Frontal cortex (tissue), 4 donors: ENCODE measurements around the gene COL4A6. TPM values are rescaled to one million over a fixed set of nuclear protein-coding genes. Genes with fewer than 3 reads are reported as not detected.

Source experiments
- DNase-seq, 2 donors: peaks; one replicate each; pipeline ENCODE4 v3.0.0; 2012; ENCODE audit warnings: low spot score in 2 of 2
- FAIRE-seq: peaks from 2 replicates; lab custom pipeline; 2012; peaks lifted over from hg19 to GRCh38; lab: Jason Lieb, UNC
- total RNA-seq: library from RNA; depleted of rRNA; stranded (reverse); fragments of >200 nt; gene quantifications from one replicate; pipeline ENCODE4 v1.2.3, GENCODE V29; 2014
- donor health status: control.
- donor health status: control.
- donor health status: control.

The COL4A6 gene
- total RNA-seq, 1 donor from 2014 or later = 2.0 TPM

DNA sequence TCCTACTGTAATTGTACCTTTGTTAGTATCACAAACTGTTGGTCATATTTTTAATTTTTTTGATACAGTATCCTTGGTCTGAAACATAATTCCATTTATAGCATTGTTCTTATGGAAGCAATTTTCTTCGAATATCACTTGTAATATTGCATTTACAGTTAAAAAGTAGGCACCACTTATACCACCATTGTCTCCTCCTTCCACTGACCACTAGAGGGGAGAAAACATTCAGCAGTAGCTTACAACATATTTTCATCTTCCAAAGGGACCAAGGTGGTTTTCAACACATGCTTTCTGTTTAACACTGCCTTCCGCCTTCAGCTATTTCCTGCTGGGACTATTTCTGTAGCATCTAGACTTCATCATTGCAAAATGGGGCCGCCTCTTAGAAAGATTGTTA lies 146.2 kb downstream of the COL4A6 start:
- FAIRE-seq (no peak), DNase-seq (no peak)

- no peak for DNase-seq
- FAIRE-seq = no peak
Measured at GRCh38 chrX:108285918-108286317, 152.3 kb downstream of the COL4A6 start.

GRCh38 chrX:108285356-108285755 lies 152.9 kb downstream of the COL4A6 start:
- DNase-seq (no peak), FAIRE-seq (no peak)

- no peak for DNase-seq
Measured at GRCh38 chrX:108275732-108276131, 162.5 kb downstream of the COL4A6 start.

DNA sequence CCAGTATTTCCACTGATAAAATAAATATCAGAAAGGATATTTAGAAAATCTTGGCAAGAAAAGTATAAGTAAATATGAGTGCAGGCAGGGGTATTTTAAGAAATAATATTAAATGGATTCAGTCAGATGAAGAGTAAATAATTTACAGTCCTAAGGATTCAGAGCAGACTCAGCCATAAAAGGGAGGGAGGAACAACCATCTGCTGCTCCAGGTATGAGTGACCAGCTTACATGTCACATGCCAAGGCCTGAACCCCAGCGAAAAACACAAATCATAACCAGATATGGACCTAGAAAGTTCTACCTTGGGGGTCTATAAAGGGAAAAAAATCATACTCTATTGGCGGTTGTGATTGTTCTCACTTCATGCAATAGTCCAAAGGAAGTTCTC lies 166.8 kb downstream of the COL4A6 start:
- no peak for DNase-seq
- no peak for FAIRE-seq

More at GRCh38 chrX:108275732-108276131, 162.5 kb downstream of the COL4A6 start:
- FAIRE-seq = no peak

DNA sequence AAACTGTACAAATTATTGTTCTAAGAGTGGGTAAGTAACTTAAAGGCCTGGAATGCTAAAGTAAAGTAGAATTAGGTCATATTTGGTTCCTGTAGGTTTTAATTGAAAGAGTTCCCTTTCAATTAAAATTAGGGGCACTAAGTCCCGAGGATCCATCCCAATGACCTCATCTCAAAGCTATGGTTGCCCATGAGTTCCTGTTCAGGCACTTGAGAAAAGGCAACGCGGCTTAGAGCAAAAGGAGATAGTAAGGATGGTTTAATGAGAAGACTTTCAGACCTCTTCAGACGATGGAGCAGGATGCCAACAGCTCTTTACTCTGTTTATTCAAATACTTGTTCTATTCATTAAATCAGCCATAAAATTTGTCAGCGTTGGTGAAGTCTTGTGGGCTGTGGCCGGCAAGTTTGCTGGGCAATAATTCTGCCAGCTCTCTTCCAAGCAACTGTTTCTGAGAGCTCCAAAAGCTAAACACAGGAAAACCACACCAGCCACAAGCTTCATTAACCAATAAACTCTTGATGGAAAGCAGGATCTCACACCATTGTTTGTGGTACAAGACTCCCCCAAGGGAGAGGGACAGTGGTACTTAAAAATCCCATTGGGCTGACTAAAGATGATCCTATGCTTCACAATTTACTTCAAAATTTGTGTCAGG lies 167.4 kb downstream of the COL4A6 start:
- no peak for DNase-seq
- FAIRE-seq = no peak

DNA sequence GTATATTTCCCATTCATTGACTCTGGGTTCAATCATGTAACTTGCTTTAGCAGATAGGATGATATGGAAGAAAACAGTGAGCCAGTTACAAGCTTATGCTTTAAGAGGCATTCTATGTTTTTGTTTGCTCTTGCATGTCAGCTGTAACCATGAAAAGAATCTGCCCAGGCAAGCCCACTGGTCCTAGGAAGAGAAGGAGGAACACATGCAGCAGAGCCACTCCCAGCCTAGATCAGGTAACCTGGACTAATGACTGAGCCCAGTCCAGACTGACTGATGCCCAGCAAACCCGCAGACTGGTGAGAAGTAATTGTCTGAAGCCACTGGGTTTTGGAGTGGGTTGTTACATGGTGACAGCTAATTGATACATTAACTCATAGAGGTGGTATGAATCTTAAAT lies 167.9 kb downstream of the COL4A6 start:
- FAIRE-seq (no peak), DNase-seq (no peak)

GRCh38 chrX:108268434-108269080 lies 169.7 kb downstream of the COL4A6 start:
- FAIRE-seq = no peak
- DNase-seq = no peak

DNA sequence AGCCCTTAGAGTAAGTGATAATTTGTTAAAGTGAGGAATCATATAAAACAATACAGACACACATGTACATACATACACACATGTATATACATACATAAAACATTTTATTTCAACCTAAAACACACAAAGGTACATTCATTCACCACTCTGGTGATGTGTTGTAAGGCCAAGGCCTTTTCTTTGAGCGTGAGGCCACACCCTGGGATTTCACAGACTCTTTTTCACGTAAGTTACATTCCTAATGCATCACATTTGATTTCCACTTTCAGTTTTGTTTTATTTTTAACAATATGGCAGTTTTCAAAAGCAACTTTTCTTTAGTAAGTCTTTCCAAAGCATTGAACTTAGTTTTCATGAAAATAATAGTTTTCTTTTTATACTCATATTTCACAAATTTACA lies 170.7 kb downstream of the COL4A6 start:
- FAIRE-seq (no peak), DNase-seq (no peak)

DNA sequence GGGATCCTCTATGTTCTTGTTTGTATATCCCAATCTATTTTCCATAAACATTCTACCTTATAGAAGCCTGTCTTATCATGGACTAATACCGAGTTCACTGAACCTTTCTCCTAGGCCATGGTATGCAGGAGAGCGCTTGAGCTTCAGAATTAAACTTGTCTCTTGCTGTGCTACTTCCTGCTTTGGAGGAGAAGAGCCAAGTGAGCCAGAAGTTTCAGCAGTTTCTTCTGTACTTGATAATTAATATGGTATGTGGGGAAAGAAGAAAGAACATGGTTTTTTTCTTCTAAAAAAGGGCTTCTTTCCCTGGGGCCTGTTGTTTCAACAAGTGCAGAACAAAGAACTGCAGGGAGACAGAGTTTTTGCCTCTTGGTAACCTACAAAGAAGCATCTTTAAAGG lies 173.8 kb downstream of the COL4A6 start:
- no peak for DNase-seq

GRCh38 chrX:108261549-108262203 lies 176.5 kb downstream of the COL4A6 start:
- no peak for DNase-seq

More for the DNA sequence above, 173.8 kb downstream of the COL4A6 start:
- no peak for FAIRE-seq

DNA sequence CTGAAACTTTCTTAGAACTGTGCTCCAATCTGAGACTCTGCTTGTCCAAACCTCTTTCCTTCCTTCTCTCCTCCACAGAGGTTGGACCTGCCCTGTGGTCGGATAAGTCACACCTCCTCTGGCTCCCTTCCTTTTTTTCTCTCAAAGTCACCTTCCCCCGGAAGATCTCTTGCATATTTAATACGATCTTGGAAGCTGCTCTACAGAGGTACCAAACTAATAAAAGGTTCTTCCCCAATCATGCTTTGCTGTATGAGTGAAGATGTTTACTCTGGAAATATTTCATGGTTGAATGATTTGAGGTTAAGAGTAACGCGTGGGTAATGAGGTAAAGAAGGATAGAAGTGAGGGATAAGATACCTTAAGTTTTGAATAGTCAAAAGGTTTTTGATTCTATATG lies 180.7 kb downstream of the COL4A6 start:
- DNase-seq (no peak), FAIRE-seq (no peak)

More at GRCh38 chrX:108261549-108262203, 176.5 kb downstream of the COL4A6 start:
- no peak for FAIRE-seq

GRCh38 chrX:108254636-108255035 lies 183.6 kb downstream of the COL4A6 start:
- DNase-seq (no peak), FAIRE-seq (no peak)

- FAIRE-seq (no peak), DNase-seq (no peak)
Measured at GRCh38 chrX:108250654-108251579, 187.3 kb downstream of the COL4A6 start.

DNA sequence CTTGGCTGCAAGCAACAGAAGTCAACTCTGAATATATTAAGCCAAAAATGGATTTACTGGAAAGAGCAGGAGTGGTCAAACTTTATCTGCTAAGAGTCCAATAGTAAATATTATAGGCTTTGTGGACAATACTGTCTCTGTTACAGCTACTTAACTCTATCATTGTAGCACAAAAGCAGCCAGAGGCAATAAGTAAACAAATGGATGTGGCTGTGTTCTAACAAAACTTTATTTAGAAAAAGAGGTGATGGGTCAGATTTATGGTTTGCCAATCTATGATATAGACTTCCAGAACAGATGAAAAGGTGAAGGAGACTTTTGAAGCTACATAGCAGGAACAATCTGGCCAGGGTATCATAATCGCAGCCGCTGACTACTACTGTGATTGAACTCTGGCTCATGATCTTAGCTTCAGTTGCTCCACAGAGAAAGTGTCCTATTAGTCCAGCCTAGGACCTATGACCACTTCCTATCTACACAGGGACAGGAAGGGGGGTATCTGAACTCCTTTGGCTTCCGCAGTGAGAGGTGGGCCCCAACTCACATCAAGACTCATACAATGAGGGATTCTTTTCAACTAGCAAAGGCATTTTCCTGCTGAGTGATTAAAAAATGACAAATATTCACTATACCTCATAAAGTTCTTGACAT lies 191.8 kb downstream of the COL4A6 start:
- DNase-seq (no peak), FAIRE-seq (no peak)

DNA sequence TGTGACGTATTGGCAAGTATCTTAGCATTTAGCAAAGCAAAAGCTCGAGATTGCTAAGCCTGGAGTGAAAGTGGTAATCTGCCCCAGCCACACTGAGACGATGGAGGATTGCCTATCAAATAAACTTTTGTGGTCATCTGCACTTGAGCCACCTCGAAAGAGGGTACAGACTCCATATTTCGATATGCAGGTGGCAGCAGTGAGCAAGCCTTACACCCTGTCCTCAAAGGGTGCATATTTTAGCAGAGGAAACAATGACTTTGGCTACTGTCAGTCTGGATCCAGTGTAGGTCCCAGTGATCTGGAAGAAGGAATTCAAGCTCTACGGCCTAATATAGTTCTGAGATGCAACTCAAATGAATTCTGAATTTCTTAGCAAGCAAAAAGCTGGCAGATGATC lies 192.8 kb downstream of the COL4A6 start:
- no peak for DNase-seq
- FAIRE-seq = no peak

GRCh38 chrX:108235986-108236385 lies 202.2 kb downstream of the COL4A6 start:
- FAIRE-seq (no peak), DNase-seq (no peak)

DNA sequence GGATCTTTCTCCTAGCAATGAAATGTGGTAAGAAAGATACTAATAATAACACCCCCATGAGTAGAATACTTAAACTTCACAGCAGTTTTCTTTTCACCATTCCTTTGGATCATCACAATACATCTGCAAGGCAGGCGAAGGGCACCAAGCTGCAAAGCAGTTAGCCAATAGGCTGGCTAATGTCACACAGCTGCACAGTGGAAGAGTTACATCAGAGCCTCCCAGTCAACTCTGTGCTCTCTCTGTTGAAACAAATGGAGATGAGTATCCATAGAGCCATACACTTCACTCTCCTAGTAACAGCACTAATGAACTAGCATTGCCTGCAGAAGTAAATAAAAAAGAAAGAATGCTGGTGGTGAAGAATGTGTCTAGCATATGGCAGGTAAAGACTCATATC lies 207.6 kb downstream of the COL4A6 start:
- FAIRE-seq (no peak), DNase-seq (no peak)

DNA sequence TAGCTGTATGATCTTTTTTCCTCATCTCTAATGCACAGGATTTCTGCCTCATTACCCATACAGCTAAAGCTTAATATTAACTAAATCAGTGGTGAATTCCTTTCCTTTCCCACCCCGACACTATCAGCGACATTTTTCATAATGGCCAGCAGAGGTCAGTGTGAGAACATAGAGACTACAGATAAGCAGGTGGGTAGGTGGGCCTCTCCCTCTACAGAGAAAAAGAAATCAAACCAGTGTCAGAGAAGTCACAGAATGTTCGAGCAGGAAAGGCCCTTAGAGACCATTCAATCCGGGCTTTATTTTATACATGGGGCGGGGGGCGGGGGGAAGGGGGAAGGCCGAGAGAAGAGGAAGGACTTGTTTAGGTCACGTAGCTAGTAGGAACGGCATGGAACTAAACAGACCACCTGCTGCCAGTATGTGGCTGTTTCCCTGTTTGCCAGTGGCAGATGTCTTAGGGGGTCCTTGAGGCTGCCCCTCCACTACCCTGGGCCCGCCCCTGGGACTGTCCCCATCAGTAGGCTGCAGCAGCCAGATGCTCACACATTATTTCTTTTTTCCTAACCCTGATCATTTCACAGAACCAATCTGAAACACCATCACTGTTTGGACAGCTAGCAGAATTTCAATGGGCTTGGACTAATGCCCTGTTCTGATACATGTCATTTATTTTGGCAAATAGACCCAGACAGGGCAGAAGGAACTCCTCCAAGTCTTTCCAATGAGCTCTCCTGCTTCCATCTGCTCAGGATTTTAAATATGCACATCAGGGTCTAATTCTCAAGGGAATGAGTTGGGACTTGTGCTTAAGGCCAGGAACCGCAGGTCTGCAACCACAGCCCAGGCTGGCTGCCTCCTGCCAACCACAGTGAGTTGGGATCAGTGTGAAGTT lies 213.2 kb downstream of the COL4A6 start:
- peak in 1 of 2 donors; percentile 1 for DNase-seq
- no peak for FAIRE-seq
